Activated CD4-positive, alpha-beta T cell treated with anti-CD3 and anti-CD28 coated beads, Interleukin-2, amount 50 U/mL, for 16 hours (primary cell): ENCODE data around the gene CYB561.

Experiments used
- DNase-seq: peaks from one replicate; pipeline ENCODE4 v3.0.0-alpha.2; 2020

Gene CYB561

DNA sequence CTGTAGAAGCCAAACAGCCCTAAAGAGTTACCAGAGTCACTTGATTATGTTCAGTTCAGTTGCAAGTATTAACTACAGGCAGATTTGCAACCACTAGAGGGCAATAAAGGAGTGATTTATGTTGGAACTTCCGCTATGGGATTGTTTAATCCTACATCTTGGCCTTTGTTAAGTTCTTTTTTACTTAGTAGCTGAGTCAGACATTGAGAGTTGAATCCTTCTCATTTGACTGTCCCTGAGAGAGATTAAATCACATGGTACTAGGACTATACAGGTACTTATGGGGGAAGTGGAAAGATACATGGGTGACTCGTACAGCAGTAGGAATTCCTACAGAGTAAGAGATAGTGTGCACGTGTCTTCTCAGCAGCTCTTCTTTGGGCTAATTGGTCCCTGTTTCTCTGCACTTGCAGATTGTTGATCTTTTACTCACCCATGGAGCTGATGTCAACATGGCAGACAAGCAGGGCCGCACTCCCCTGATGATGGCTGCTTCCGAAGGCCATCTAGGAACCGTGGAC lies 40.3 kb downstream of the CYB561 start:
- DNase-seq = peak; percentile 57

DNA sequence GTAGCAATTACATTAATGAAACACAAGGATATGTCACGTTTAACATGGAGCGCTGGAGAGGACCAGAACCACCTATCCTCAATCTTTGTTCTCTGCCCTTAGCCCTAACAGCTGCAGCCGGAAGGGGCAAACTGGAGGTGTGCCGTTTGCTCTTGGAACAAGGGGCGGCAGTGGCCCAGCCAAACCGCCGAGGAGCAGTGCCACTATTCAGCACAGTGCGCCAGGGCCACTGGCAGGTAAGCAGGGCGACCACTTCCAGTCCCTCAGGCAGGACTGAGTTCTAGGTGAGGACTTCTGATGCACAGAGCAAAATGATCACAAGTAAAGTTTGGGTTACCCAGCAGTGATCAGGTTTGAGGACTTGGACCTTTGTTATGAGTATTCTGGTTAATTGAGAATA lies 41.1 kb downstream of the CYB561 start:
- DNase-seq = no peak

DNA sequence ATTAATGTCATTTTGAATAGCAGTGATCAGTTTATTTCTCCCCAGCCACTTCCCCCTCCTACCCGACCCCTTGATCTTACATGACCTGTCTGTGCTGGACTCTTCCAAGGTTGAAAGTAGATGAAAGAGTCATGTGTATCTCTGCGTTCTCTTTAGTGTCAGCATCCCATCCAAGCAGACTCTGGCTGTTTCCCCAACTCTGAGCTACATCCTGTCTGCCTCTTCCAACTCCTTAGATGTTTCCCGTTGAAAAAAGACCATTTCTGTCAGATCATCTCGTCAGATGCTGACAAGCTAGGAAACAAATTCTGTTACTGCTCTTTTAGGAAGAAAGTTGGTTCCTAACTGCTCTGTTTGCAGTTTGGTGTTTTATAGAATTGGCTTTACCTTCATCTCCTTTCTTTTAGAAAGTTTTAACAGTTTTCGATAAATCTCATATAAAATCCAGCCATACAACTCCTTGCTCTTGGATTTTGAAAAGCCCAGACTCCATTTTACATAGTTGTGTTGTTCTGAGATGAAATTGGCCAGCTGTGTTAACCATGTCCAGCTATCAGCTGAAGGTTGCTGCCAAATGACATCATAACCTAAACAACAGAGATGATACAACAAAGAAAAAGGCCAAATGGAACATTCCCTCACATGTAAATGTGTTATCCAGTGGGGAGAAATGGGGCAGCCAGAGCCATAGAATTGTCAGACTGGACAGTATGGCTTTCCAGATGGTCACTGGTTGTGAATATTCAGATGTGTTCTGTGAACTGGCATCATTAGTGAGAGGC lies 43.5 kb downstream of the CYB561 start:
- DNase-seq = no peak

DNA sequence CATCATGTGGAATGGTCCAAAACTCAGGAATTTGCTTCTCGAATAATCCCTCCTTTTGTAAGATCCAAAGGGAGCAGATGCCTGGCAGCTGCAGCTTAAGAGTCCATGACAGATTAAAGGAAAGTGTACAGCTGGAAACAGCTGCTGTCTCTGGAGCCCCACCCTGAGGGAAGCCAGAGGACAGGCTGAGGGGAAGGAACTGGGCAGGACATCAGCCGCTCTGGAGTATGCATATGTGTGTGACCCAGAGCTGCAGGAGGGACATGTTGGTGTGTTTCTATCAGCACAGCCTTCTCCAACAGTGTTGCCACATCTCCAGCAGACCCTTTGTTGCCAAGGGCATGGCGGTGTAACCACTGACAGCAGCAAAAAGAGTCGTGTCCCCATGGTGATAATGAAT lies 46.2 kb downstream of the CYB561 start:
- DNase-seq = no peak

DNA sequence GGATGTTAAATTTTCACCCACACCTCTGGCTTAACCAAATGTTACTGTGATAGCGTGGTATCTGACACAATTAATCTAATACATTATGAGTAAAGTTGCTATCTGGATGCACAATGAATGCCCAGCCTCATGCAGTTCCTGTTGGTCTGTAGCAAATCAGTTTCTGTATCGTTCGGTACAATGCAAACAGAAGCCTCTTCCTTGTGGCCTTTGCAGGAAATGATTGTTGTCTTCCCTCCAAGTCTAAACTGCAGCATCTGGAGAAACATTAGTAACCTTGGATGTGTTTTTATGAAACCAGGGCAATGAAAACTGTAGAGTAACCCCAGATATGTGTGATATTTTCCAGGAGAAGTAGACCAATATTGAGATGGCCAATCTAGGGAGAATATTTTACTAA lies 46.8 kb downstream of the CYB561 start:
- DNase-seq = no peak

DNA sequence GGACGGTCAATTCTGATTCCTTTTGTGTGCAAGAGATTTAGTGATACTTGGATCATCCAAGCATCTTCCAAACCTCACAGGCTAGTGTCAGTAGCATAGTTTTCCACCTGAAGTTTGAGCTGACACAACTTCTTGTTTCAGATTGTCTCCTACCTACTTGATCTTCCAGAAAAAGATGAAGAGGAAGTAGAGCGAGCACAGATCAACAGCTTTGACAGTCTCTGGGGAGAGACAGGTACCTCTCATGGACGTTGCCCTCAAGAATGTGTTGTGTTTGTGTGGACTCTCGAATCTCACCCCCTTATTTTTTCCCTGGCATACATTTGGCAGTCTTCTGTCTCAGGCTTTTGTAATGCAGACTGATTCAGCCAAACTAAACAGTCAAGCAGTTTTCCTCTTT lies 47.4 kb downstream of the CYB561 start:
- no peak for DNase-seq

DNA sequence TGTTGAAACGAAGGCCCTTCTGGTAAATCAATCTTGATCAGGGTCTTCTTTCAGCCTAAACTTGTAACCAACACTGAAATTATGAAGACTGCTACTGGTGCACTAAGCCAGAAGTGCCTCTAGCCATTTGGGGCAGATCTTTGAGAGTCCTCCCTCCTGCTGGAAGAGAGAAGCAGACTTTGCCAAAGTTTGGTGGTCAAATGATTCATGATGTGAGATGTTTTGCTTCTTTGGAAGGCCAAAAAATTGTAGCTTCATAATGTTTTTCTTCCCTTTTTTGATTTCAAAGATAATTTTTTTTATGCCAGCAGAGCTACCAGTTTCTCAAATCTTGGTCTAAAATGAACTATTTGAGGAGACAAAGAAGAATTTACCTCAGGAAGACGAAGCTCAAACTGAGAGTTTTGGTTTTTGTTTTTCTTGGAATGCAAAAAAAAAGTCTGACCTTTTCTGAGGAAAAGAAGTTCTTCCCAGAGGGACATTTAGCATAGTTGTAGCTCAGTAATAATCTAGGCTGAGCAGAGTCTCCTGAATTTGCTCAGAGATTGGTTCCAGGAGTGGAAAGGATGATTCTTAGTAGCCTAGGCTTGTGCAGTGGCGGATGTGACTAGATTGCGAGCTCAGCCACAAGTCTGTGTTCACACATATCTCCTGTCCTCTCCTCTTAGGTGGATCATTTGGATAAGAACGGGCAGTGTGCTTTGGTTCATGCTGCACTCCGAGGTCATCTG lies 50.9 kb downstream of the CYB561 start:
- DNase-seq = peak; percentile 25

DNA sequence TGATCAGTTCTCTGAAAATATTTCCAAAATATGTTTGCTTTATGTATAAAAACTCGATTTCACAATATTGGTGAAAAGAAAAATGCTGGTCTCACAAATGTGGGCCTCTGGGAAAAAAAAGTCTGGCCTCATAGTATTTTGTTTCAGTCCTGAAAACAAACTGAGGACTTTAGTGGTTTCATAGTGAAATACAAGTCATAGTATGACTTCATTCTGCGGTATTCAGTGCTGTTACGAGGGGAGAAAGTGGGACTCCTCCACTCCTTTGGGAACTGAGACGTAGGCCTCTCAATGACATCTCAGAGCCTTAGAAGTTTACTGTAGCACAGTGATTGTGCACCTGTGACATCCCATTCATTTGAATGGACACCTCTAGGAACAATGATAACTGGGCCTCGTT lies 56.0 kb downstream of the CYB561 start:
- no peak for DNase-seq

DNA sequence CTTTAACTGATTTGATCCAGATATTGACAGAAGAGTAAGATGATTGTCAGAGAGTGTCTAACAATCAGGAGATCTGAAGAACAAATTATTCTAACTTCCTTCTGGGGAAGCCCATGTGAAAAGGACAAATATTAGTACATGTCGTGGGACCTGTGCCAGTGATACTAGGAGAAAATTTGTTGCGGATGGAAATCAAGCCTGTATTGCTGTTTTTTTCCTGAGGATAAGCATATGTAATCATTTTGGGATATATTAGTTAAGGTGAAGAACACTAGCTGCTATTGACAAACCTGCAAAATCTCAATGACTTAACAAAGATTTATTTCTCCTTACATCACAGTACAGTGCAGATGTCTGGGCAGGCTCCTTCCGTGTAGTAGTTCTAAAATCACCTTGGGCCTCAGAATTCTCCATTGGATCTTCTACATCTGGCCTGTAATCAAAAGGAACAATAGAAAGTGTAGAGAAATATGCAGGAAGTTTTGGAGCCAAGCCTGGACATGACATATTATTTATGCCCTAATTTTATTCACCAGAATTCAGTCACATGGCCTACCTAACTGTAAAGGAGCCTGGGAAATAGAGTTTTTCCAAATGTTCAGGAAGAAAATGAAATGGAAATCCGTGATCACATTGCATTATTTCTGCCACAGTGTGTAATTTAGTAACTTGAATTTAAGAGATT lies 58.3 kb downstream of the CYB561 start:
- no peak for DNase-seq

DNA sequence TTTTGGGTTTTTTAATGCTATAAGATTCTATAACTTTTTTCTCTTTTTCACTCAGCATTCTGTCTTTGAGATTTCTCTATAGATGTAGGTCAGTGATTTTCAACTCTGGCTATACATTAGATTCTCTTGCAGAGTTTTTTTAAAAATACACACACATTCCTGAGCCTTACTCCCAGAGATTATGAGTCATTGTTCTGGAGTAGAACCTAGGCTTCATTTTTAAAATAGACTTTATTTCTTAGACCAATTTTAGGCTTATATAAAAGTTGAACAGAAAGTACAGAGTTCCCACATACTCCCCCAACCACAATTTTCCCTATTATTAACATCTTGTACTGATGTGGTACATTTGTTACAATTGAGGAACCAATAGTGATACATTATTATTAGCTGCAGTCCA lies 63.3 kb downstream of the CYB561 start:
- no peak for DNase-seq
